K562 (cell line): Measurements from ENCODE around the gene MRPL48. TPM values are rescaled to one million over a fixed set of nuclear protein-coding genes. Genes with fewer than 3 reads are reported as not detected.

Source experiments
- ARID2 ChIP-seq: fragments of 450-650 bp; IDR thresholded peaks from 2 replicates; pipeline ENCODE4 v1.6.1; 2017; ENCODE audit warnings: antibody characterized with exemption, mild to moderate bottlenecking
- CHD1 ChIP-seq: fragments of 200-600 bp; sonication (generic); IDR thresholded peaks from one replicate; pipeline ENCODE4 v1.6.1; 2012; ENCODE audit warnings: mild to moderate bottlenecking, moderate library complexity, low read length, inconsistent platforms
- ELF2 ChIP-seq: fragments of 250-450 bp; sonication (Bioruptor Pico); IDR thresholded peaks from 2 replicates; pipeline ENCODE4 v1.5.0; 2021; ENCODE audit warnings: mild to moderate bottlenecking
- HDAC8 ChIP-seq: fragments of 450-650 bp; IDR thresholded peaks from 2 replicates; pipeline ENCODE4 v1.6.1; 2016; ENCODE audit warnings: mild to moderate bottlenecking, missing genetic modification characterization, moderate library complexity, missing compliant biosample characterization
- HNRNPLL ChIP-seq: fragments of 200-400 bp; formaldehyde crosslinking; IDR thresholded peaks from 2 replicates; pipeline ENCODE4 v1.6.1; 2017; ENCODE audit warnings: low read length, low read depth, mild to moderate bottlenecking; ENCODE audit not compliant: poor library complexity, severe bottlenecking
- KLF16 ChIP-seq: IDR thresholded peaks from 2 replicates; pipeline ENCODE4 v1.6.1; 2016; ENCODE audit warnings: antibody characterized with exemption
- MAFF ChIP-seq: IDR thresholded peaks from 2 replicates; pipeline ENCODE4 v1.6.1; 2012; ENCODE audit warnings: low read length, improper control_type of control experiment
- MAFK ChIP-seq: IDR thresholded peaks from 2 replicates; pipeline ENCODE4 v1.6.1; 2011; ENCODE audit warnings: low read length, improper control_type of control experiment
- NBN ChIP-seq: fragments of 450-650 bp; IDR thresholded peaks from 2 replicates; pipeline ENCODE4 v1.6.1; 2016; ENCODE audit warnings: low read depth, mild to moderate bottlenecking
- NEUROD1 ChIP-seq: fragments of 150-350 bp; IDR thresholded peaks from 2 replicates; pipeline ENCODE4 v1.6.1; 2014; ENCODE audit warnings: borderline replicate concordance, low read length, low read depth; ENCODE audit not compliant: partially characterized antibody
- NRF1 ChIP-seq, 2 experiments: fragments of 450-650 bp; IDR thresholded peaks in 1 of 2; conservative IDR thresholded peaks in 1 of 2; 2 replicates each; pipeline ENCODE4 v1.6.1; 2014; ENCODE audit warnings: mild to moderate bottlenecking in 2 of 2
- PHF8 ChIP-seq: fragments of 200-600 bp; sonication (generic); IDR thresholded peaks from 2 replicates; pipeline ENCODE4 v1.6.1; 2012; ENCODE audit warnings: mixed run types, mild to moderate bottlenecking, inconsistent platforms, low read length, moderate library complexity, borderline replicate concordance
- ZKSCAN1 ChIP-seq: fragments of 150-350 bp; IDR thresholded peaks from 2 replicates; pipeline ENCODE4 v1.6.1; 2016; ENCODE audit warnings: low read depth, low read length
- ZNF583 ChIP-seq: fragments of 250-450 bp; sonication (Bioruptor Pico); IDR thresholded peaks from 2 replicates; pipeline ENCODE4 v1.4.0; 2020
- polyA plus RNA-seq, 8 experiments: library from polyadenylated mRNA; depleted of rRNA in 4 of 8; stranded (reverse) in 5 of 8; unstranded in 3 of 8; fragments of >200 nt; fragmentation: Nextera tagmentation in 2 of 8; fragmentation: Illumina TruSeq in 1 of 8; extraction: Ambion mirVana in 2 of 8; extraction: Trizol in 1 of 8; gene quantifications; 2 replicates each; pipeline versions ENCODE4 v1.2.1 to v1.2.3, GENCODE V29; 2011 to 2014; ENCODE audit warnings: inconsistent platforms in 1 of 8, missing spikeins in 1 of 8
- total RNA-seq, 7 experiments: library from RNA; depleted of rRNA in 6 of 7; stranded (reverse); fragments of >200 nt in 6 of 7; fragmentation: Illumina TruSeq in 2 of 7; extraction: Trizol in 2 of 7; gene quantifications; 2 replicates each; pipeline versions ENCODE4 v1.2.1 to v1.2.3, GENCODE V29; 2011 to 2021; ENCODE audit warnings: low replicate concordance in 1 of 7
- TF ChIP-seq, protein P1 (sequence below): fragments of 250-450 bp; sonication (Bioruptor Pico); IDR thresholded peaks from 2 replicates; pipeline ENCODE4 v1.9.0; 2021; ENCODE audit warnings: mild to moderate bottlenecking, inconsistent platforms
- TF ChIP-seq, protein P2 (sequence below), 2 experiments: fragments of 450-650 bp in 1 of 2; sonication (generic) in 1 of 2; formaldehyde crosslinking; conservative IDR thresholded peaks; 2 replicates each; pipeline versions ENCODE4 v1.4.0 to v1.8.1; 2020 to 2022; ENCODE audit warnings: mild to moderate bottlenecking in 1 of 2, missing genetic modification reagents in 1 of 2
- TF ChIP-seq, protein P3 (sequence below): fragments of 450-650 bp; formaldehyde crosslinking; IDR thresholded peaks from 2 replicates; pipeline ENCODE4 v1.4.0; 2022; ENCODE audit warnings: mild to moderate bottlenecking, moderate library complexity
- TF ChIP-seq, protein P4 (sequence below), 2 experiments: IDR thresholded peaks; 2 replicates each; pipeline ENCODE4 v1.6.1; 2011; ENCODE audit warnings: borderline replicate concordance in 1 of 2, control low read depth in 1 of 2, low read depth in 1 of 2, low read length in 1 of 2, mild to moderate bottlenecking in 1 of 2, mixed read lengths in 1 of 2, moderate library complexity in 1 of 2; ENCODE audit not compliant: insufficient read depth in 1 of 2, insufficient read length in 1 of 2, poor library complexity in 1 of 2, severe bottlenecking in 1 of 2; ENCODE audit errors: extremely low read depth in 1 of 2
- TF ChIP-seq, protein P5 (sequence below): fragments of 200-800 bp; sonication (Bioruptor generic); IDR thresholded peaks from 2 replicates; pipeline ENCODE4 v1.6.1; 2017; ENCODE audit warnings: missing genetic modification characterization, missing compliant biosample characterization

MRPL48 gene
- total and polyA plus RNA-seq, 9 of the 15 experiments (the other 6 are each of a cell fraction or from before 2014, with no cell fraction given): 66.0 to 237 (median 104) TPM

DNA sequence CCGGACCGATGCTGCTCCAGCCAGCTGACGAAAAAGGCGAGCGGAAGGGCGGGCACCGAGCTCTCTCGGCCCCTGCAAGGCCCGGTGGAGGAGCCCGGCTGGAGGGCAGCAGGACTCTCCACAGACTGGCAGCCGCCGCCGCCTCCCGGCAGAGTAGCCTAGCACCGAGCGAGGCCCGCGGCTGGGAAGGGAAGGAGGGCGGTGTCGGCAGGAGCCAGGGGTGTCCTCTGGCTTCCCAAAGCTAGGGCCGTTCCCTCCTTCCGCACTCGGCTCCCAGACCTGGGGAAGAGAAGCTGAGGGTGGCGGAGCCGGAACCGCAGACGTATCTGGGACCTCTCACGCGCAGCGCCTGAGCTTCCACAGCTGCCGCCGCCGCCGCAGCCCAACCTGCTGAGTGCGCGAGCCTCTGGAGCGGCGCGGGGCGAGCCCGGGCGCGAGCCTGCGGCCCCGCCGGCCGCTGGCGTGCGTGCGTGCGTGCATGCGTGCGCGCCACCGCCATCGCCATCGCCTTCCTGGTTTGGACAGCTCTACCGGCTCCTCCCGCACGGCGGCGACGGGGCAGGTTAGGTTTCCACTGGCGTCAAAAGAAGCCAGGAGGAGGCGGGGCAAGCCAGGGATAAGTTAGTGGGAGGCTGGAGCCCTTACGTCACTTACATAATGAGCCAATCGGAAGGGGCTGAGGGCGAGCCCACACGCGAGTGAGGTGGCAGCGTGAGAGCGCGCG, 26.8 kb upstream of the MRPL48 start, which contains the start of gene RAB6A (continued):
- TF ChIP-seq, protein P1, sequence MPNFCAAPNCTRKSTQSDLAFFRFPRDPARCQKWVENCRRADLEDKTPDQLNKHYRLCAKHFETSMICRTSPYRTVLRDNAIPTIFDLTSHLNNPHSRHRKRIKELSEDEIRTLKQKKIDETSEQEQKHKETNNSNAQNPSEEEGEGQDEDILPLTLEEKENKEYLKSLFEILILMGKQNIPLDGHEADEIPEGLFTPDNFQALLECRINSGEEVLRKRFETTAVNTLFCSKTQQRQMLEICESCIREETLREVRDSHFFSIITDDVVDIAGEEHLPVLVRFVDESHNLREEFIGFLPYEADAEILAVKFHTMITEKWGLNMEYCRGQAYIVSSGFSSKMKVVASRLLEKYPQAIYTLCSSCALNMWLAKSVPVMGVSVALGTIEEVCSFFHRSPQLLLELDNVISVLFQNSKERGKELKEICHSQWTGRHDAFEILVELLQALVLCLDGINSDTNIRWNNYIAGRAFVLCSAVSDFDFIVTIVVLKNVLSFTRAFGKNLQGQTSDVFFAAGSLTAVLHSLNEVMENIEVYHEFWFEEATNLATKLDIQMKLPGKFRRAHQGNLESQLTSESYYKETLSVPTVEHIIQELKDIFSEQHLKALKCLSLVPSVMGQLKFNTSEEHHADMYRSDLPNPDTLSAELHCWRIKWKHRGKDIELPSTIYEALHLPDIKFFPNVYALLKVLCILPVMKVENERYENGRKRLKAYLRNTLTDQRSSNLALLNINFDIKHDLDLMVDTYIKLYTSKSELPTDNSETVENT (CRISPR knock-in tag): peak; percentile 85
- TF ChIP-seq MAFK (0 out of 2 replicates have a peak, but pooled peaks have one; percentile 7), MAFF (no peak), ARID2 (0 out of 2 replicates have a peak, but pooled peaks have one; percentile 14), ZNF583 (CRISPR knock-in tag) (0 out of 2 replicates have a peak, but pooled peaks have one; percentile 55), ELF2 (peak; percentile 91), NEUROD1 (peak; percentile 67), HNRNPLL (peak; percentile 61), HDAC8 (tag) (0 out of 2 replicates have a peak, but pooled peaks have one; percentile 38), NRF1 (conservative IDR thresholded peaks at IDR 0.05 in 1 of 2, IDR thresholded peaks at IDR 0.05 in 1 of 2) (peak; percentile 93 to 95), NBN (peak; percentile 32; the same call in 1 of the 2 replicates), KLF16 (peak; percentile 34; the same call in 1 of the 2 replicates), ZKSCAN1 (peak; percentile 90), CHD1 (peak; percentile 71), PHF8 (peak; percentile 77; the same call in 1 of the 2 replicates)
- TF ChIP-seq, protein P2, sequence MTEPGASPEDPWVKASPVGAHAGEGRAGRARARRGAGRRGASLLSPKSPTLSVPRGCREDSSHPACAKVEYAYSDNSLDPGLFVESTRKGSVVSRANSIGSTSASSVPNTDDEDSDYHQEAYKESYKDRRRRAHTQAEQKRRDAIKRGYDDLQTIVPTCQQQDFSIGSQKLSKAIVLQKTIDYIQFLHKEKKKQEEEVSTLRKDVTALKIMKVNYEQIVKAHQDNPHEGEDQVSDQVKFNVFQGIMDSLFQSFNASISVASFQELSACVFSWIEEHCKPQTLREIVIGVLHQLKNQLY (CRISPR knock-in tag; conservative IDR thresholded peaks at IDR 0.05): 0 out of 4 replicates have a peak, but pooled peaks of 1 of the 2 experiments have one; percentile 25
- TF ChIP-seq, protein P3, sequence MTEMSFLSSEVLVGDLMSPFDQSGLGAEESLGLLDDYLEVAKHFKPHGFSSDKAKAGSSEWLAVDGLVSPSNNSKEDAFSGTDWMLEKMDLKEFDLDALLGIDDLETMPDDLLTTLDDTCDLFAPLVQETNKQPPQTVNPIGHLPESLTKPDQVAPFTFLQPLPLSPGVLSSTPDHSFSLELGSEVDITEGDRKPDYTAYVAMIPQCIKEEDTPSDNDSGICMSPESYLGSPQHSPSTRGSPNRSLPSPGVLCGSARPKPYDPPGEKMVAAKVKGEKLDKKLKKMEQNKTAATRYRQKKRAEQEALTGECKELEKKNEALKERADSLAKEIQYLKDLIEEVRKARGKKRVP: 0 out of 2 replicates have a peak, but pooled peaks have one; percentile 12
- TF ChIP-seq, protein P4, sequence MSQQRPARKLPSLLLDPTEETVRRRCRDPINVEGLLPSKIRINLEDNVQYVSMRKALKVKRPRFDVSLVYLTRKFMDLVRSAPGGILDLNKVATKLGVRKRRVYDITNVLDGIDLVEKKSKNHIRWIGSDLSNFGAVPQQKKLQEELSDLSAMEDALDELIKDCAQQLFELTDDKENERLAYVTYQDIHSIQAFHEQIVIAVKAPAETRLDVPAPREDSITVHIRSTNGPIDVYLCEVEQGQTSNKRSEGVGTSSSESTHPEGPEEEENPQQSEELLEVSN (IDR thresholded peaks at IDR 0.05; ENCODE audit: borderline replicate concordance in 1 of 2, extremely low read depth in 1 of 2, insufficient read depth in 1 of 2, insufficient read length in 1 of 2, low read depth in 1 of 2, low read length in 1 of 2, poor library complexity in 1 of 2, severe bottlenecking in 1 of 2): peak in 1 of 2 experiments; percentile 56
- TF ChIP-seq, protein P5, sequence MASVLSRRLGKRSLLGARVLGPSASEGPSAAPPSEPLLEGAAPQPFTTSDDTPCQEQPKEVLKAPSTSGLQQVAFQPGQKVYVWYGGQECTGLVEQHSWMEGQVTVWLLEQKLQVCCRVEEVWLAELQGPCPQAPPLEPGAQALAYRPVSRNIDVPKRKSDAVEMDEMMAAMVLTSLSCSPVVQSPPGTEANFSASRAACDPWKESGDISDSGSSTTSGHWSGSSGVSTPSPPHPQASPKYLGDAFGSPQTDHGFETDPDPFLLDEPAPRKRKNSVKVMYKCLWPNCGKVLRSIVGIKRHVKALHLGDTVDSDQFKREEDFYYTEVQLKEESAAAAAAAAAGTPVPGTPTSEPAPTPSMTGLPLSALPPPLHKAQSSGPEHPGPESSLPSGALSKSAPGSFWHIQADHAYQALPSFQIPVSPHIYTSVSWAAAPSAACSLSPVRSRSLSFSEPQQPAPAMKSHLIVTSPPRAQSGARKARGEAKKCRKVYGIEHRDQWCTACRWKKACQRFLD (CRISPR knock-in tag): peak; percentile 87; the same call in 1 of the 2 replicates
